ENCODE results near the gene CDC5L. TPM values are rescaled to one million over a fixed set of nuclear protein-coding genes. Genes with fewer than 3 reads are reported as not detected.

CDC5L gene
- polyA plus RNA-seq, 1 donor (not counting 4 experiments of a cell fraction or from before 2014, with no cell fraction given): 16.6 TPM

DNA sequence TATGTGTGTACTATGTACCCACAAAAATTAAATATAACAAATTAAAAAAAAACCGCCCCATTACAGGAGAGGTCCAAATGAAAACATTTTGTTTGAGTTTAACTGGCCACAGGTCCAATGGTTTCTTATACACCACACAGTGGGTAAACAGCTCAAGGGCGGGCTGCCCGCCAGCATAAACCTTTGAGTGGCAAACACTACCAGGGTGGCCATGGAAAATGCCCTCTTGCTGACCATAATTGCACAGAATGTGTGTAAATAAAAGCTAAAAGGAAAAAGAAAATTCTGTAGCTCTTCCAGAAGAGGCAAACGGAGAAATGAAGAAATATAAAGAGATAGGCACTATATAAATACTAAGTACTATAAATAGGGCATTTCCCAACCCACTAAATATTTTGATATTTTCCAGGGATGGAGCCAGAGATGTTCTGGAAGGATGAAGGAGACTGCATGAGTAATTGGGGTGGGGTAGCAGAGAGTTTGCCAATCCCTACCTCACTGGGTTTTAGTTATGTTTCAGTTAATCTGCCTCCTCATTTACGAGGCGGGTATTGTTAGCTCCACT is 1.1 kb upstream of the CDC5L start:
- Histone ChIP-seq H3K27ac (ENCODE audit: control insufficient read depth, insufficient read depth, low read length) (peak overlapping the region; percentile 94), H3K79me2 (ENCODE audit: control insufficient read depth, insufficient read depth, low read length) (peaks cover 31% of the 10 kb centered on the region), H3K9ac (ENCODE audit: control insufficient read depth, extremely low read depth, insufficient read depth, low read length) (peak overlapping the region; percentile 97), H3K4me1 (ENCODE audit: control insufficient read depth, extremely low read depth, insufficient read depth, low read length) (peaks cover 15% of the 10 kb centered on the region), H3K27me3 (ENCODE audit: control insufficient read depth, extremely low read depth, insufficient read depth, low read length) (no peaks in the 10 kb centered on the region), H3K9me3 (ENCODE audit: control insufficient read depth, low read depth, low read length) (no peaks in the 10 kb centered on the region), H3K4me2 (ENCODE audit: control insufficient read depth, extremely low read depth, insufficient read depth, low read depth, low read length) (peak overlapping the region; percentile 75), H2AFZ (ENCODE audit: control insufficient read depth, low read length) (peak overlapping the region; percentile 98), H3K36me3 (ENCODE audit: control insufficient read depth in 2 of 2, extremely low read depth in 1 of 2, insufficient read depth in 2 of 2, low read length in 2 of 2) (peaks cover 1 to 2% of the 10 kb centered on the region in 2 experiments), H3K4me3 (ENCODE audit: control insufficient read depth in 2 of 3, extremely low read depth in 1 of 3, insufficient read depth in 2 of 3, low read depth in 1 of 3, low read length in 3 of 3) (peak overlapping the region; percentile 57 to 95 (median 92)), H4K20me1 (ENCODE audit: control insufficient read depth, extremely low read depth, insufficient read depth, low read length) (peaks cover 2% of the 10 kb centered on the region), H3K9me1 (ENCODE audit: control insufficient read depth, extremely low read depth, insufficient read depth, low read length) (no peaks in the 10 kb centered on the region)
- dilution Hi-C loops (cut with MboI; ENCODE audit: extremely low pct_ligation_motif_present, low sequenced_read_pairs): no loop called here
- no peak for DNase-seq (ENCODE audit: low read depth, low spot score)
- no peak for FAIRE-seq
- TF ChIP-seq, protein P1, sequence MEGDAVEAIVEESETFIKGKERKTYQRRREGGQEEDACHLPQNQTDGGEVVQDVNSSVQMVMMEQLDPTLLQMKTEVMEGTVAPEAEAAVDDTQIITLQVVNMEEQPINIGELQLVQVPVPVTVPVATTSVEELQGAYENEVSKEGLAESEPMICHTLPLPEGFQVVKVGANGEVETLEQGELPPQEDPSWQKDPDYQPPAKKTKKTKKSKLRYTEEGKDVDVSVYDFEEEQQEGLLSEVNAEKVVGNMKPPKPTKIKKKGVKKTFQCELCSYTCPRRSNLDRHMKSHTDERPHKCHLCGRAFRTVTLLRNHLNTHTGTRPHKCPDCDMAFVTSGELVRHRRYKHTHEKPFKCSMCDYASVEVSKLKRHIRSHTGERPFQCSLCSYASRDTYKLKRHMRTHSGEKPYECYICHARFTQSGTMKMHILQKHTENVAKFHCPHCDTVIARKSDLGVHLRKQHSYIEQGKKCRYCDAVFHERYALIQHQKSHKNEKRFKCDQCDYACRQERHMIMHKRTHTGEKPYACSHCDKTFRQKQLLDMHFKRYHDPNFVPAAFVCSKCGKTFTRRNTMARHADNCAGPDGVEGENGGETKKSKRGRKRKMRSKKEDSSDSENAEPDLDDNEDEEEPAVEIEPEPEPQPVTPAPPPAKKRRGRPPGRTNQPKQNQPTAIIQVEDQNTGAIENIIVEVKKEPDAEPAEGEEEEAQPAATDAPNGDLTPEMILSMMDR (optimal IDR thresholded peaks at IDR 0.05 in 1 of 3, IDR thresholded peaks at IDR 0.05 in 1 of 3, conservative IDR thresholded peaks at IDR 0.05 in 1 of 3; ENCODE audit: extremely low read depth in 1 of 3, insufficient read depth in 2 of 3, low read length in 3 of 3): no peak
- no peak for TF ChIP-seq EZH2 (IDR thresholded peaks at IDR 0.05; ENCODE audit: low read length)

- Histone ChIP-seq H3K4me2 (ENCODE audit: control insufficient read depth, extremely low read depth, insufficient read depth, low read depth, low read length) (peak overlapping the region; percentile 75), H2AFZ (ENCODE audit: control insufficient read depth, low read length) (peak overlapping the region; percentile 98), H3K36me3 (ENCODE audit: control insufficient read depth in 2 of 2, extremely low read depth in 1 of 2, insufficient read depth in 2 of 2, low read length in 2 of 2) (peaks cover 4% of the 10 kb centered on the region in 2 experiments), H3K4me1 (ENCODE audit: control insufficient read depth, extremely low read depth, insufficient read depth, low read length) (peaks cover 15% of the 10 kb centered on the region), H3K9ac (ENCODE audit: control insufficient read depth, extremely low read depth, insufficient read depth, low read length) (peak overlapping the region; percentile 97), H3K9me3 (ENCODE audit: control insufficient read depth, low read depth, low read length) (no peaks in the 10 kb centered on the region), H3K4me3 (ENCODE audit: control insufficient read depth in 2 of 3, extremely low read depth in 1 of 3, insufficient read depth in 2 of 3, low read depth in 1 of 3, low read length in 3 of 3) (peak overlapping the region; percentile 57 to 95 (median 92)), H3K9me1 (ENCODE audit: control insufficient read depth, extremely low read depth, insufficient read depth, low read length) (no peaks in the 10 kb centered on the region), H3K27me3 (ENCODE audit: control insufficient read depth, extremely low read depth, insufficient read depth, low read length) (no peaks in the 10 kb centered on the region), H3K79me2 (ENCODE audit: control insufficient read depth, insufficient read depth, low read length) (peaks cover 35% of the 10 kb centered on the region), H3K27ac (ENCODE audit: control insufficient read depth, insufficient read depth, low read length) (peak overlapping the region; percentile 94), H4K20me1 (ENCODE audit: control insufficient read depth, extremely low read depth, insufficient read depth, low read length) (peaks cover 2% of the 10 kb centered on the region)
- DNase-seq (ENCODE audit: low read depth, low spot score) (no peak), FAIRE-seq (no peak)
- dilution Hi-C loops (cut with MboI; ENCODE audit: extremely low pct_ligation_motif_present, low sequenced_read_pairs): no loop called here
- no peak for TF ChIP-seq EZH2 (IDR thresholded peaks at IDR 0.05; ENCODE audit: low read length)
- TF ChIP-seq, protein P1 (optimal IDR thresholded peaks at IDR 0.05 in 1 of 3, IDR thresholded peaks at IDR 0.05 in 1 of 3, conservative IDR thresholded peaks at IDR 0.05 in 1 of 3; ENCODE audit: extremely low read depth in 1 of 3, insufficient read depth in 2 of 3, low read length in 3 of 3): no peak
Measured at GRCh38 chr6:44386929-44387345, 569 bp upstream of the CDC5L start.
